Activated CD4-positive, alpha-beta T cell treated with anti-CD3 and anti-CD28 coated beads for 4 hours (primary cell): ENCODE measurements around the gene BMP8B.

ENCODE experiments used
- DNase-seq, 2 donors: peaks; one replicate each; pipeline ENCODE4 v3.0.0-alpha.2; 2020

The BMP8B gene

DNA sequence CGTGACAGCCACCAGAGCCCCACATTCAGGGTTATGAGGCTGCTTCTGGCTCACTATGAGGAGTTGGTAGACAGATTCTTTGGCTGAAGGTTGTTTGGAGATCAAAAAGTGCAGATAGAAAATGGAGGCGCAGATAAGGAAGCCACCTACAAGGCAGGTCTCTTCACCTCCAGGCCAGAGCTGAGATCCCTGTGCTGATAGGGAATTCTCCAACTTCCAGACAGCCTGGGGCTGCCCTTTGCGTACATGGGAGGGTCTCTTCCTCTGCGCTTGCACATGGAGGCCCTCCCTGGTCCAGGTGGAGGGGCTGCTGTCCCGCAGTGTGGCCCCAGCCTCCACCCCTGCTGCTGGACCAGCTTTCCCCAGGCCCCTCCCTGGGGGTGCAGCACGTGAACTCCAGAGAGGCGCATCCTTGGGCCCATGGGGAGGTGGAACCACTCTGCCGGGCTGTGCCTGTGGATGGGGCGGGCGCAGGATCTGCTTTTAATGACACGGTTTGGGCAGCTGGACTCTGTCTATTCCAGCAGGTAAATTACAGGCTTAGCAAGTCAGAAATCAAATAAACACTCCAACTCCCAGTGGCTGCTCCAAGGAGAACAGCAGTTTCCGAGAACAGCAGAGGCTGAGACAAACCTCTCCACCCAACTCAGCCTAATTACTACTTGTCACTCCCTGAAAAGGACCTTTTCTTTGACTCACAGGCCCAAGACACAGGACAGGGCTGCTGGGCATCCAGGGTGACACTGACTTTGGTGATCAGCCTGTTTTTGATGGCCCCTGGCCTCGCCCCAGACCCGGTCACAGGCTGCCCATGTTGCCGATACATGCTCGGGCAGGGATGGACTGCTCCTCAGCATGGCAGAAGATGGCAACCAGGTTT, 29.9 kb downstream of the BMP8B start:
- DNase-seq, result no peak

GRCh38 chr1:39757501-39757900, 31.2 kb downstream of the BMP8B start:
- DNase-seq, result no peak

DNA sequence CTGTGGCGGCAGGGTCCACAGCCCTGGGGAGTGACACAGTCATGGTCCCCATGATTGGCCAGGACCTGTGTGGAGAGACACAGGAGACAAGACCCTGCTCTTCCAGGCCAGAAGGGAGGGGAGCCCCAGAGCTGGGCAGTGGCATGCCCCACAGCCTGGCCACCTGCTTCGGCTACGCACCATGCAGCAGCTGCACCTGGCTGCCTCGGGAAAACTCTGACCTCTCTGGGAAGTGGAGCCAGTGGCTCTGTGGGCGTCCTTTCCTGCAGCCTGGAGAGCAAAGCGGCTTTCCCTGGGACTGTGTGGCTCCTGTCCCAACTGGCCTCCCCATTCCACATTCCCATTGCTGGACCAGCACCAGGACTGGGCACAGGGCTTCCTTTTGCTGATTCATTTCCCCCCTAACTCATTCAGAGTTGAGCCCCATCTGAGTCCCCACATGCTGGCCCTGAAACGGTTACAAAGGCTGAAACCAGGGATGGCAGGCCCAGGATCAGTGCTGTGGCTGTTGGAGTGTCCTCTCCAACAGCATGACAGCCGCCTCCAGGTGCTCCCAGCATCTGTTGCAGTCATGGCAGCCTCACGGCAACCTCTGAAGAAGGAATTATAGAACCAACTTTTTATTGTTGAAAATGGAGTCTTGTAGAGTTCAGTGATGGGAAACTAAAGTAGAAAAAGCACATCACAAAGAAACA, 32.6 kb downstream of the BMP8B start:
- no peak for DNase-seq

- DNase-seq, result no peak
These were observed 33.7 kb downstream of the BMP8B start for GRCh38 chr1:39754906-39755504.

GRCh38 chr1:39754026-39754570, 34.6 kb downstream of the BMP8B start:
- DNase-seq, result no peak

- no peak for DNase-seq
These were observed 35.3 kb downstream of the BMP8B start for GRCh38 chr1:39753132-39754025.

DNA sequence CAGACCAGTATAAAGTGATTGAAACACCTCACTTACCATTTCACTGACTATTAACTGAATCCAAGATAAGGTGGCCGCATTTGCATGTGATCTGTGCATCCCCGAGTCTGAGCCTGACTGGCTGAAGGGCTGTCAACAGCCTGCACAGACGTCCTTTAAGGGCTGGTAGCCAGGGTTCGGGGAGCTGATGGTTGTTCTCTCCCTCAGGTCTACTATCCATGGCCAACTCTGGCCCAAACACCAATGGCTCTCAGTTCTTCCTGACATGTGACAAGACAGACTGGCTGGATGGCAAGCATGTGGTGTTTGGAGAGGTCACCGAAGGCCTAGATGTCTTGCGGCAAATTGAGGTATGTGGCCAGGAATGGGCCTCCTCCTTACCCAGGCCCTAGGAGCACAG, 36.0 kb downstream of the BMP8B start:
- DNase-seq, result no peak

GRCh38 chr1:39751595-39751994, 37.1 kb downstream of the BMP8B start:
- DNase-seq, result no peak

GRCh38 chr1:39745016-39745670, 43.5 kb downstream of the BMP8B start:
- no peak for DNase-seq

DNA sequence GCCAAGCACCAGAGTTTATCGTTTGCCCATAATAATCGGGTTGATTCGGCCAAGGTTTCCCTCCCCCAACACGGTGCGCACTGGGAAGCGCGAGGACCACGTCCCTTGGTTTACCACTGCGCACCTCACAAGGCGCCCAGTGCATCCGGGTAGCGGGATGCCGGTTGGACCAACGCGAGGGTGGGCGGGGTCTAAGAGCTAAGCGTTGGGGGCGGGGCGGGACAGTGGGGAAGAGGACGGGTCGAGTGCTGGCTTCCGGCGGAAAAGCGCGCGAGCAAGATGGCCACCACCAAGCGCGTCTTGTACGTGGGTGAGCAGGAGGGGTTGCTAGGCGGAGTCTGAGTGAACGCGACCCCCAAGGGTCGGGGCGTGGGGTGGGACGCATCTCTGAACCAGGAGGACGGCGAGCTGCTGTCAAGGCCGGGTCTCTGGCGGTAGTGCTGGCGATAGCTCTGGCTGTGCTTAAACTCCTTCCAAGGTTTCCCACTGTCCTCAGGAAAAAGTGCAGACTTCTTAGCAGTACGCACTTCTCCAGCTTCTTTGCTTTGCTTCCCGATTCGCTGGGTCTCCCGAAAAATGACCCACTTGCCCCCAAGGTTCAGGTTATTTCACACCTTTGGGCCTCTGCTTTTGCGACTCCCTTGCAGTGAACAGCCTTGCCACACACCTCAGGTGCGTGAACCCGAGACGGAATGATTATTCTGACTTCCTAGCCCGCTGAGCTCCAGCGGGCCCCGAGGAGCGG, 49.9 kb downstream of the BMP8B start, which contains the start of gene PPIE:
TSS of gene PPIE (plus strand) at position 261 of the 745 bp plus-strand sequence. CDS start at position 280, 19 bp downstream.
- peak; percentile 97 to 98 for DNase-seq

DNA sequence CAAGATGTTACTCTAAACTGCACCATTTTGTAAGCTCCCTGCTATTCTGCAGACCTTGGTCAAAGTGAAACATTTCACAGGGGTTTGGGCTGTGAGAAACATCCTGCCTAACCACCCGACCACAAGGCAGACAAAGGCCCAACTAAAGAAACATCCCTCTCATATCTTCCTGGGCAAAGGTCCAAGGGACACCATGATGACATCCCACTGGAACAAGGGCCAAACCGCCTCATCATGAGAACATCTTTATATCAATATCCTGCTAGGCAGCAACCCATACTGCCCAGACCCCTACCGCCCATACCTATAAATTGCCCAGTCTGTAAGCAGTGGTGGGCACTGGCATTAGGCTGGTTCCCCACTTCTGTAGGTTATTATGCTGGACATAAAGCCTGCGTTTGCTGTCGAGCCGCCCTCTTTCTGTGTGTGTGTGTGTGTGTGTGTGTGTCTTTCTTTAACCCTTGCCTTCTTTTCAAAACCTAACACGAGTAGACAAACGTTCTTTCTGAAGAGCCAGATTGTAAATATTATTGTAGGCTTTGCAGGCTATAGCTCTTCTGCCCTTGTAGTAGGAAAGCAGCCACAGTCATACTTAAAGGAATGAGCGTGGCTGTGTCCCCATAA, 51.0 kb downstream of the BMP8B start:
- DNase-seq, result no peak

DNA sequence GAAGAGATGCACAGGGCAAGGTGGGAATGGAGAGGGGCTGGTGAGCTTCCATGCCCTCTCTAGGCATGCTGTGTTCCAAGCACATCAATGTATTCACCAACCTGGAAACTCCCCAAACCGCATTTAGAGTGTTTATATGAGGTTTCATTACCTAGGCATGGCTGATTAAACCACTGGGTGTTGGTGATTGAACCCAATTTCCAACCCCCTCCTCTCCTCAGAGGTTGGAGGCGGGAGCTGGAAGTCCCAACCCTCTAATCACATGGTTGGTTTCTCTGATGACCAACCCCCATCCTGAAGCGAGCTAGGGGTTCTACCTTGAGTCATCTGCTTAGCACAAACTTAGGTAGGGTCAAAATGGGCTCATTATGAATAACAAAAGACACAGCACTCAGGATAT, 52.9 kb downstream of the BMP8B start:
- no peak for DNase-seq

DNA sequence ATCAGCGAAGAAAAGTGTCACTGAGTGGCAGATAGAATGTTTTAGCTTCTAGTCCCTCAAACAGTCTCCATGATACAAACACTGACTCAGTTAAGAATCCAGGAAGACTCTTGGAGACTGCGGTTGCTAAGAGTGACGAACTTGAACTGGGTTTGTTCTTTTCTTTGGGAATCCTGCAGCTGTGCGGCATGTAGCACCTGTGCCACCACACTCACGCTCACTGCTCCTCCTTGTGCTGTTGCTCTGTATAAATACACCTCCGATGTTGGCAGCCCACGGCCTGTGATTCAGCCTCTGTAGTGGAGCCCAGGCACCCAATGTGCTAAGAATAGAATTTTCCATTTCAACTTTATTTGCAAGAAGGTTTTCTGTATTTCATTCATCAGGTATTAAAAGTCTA, 55.5 kb downstream of the BMP8B start:
- no peak for DNase-seq

- no peak for DNase-seq
These were observed 55.9 kb downstream of the BMP8B start for GRCh38 chr1:39732730-39733129.

DNA sequence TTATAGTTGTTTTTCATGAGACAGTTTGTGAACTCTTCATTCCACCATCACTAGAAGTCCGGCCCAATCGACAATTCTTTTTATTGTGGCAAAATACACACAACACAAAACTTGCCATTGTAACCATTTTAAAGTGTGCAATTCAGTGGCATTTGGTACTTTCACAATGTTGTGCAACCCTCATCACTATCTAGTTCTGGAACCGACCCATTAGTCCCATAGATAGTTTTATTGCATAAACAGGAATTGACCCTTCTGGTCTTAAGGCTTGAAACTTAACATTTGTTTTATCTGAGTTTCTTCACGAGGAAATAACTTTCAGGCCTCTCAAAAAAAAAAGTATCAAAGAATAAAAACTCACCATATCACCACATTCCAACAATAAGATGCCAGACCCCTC, 58.8 kb downstream of the BMP8B start:
- DNase-seq, result no peak

DNA sequence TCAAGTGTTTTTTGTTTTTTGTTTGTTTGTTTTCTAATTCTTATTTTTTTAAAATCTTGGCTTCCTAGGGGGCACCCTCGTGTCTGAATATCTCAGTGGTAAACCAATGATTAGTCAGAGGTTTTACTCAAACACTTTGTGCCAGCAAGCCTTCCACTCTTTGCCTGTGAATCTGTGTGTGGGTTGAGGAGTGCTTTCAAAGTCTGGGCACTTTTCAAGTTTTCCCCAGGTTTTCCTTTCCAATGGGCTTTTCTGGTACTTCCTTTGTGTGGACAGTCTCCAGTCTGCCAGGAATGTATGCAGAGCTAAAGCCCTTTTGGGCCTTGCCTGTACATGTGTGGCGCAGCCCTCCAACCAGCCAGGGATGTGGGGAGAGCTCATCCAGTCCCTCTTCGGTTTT, 59.6 kb downstream of the BMP8B start:
- DNase-seq, result no peak

- DNase-seq, result no peak
These were observed 60.7 kb downstream of the BMP8B start for GRCh38 chr1:39727932-39728317.

- DNase-seq, result no peak
These were observed 61.3 kb downstream of the BMP8B start for GRCh38 chr1:39727221-39727931.

GRCh38 chr1:39726600-39726999, 62.1 kb downstream of the BMP8B start:
- DNase-seq, result no peak

GRCh38 chr1:39722495-39722894, 66.2 kb downstream of the BMP8B start:
- DNase-seq, result no peak
